CD4-positive, alpha-beta T cell treated with Interleukin-6 at 100 ng/mL for 8 hours (primary cell): ENCODE measurements around the gene HAPLN3.

Source experiments
- DNase-seq: peaks from one replicate; pipeline ENCODE4 v3.0.0-alpha.2; 2020; ENCODE audit warnings: mixed read lengths, low spot score

Gene HAPLN3

DNA sequence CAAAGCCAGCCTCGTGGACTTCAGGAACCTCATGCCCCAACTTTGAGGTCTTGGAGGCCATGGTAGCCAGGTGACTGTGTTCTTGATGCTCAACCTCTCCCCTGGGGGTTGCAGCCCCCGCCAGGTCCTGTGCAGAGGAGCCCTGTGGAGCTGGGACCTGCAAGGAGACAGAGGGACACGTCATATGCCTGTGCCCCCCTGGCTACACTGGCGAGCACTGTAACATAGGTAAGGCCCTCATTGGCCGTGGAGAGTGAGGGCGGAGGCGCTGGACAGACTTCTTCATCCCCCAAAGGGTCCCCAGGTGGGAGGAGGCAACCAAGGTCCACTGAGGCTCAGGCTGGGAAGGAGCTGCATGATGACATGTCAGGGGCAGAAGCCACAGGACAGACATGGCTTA, 35.1 kb downstream of the HAPLN3 start:
- DNase-seq: no peak

GRCh38 chr15:88859550-88859949, 35.8 kb downstream of the HAPLN3 start:
- DNase-seq: no peak

- DNase-seq: no peak
Observed at GRCh38 chr15:88858934-88859333, 36.4 kb downstream of the HAPLN3 start.

GRCh38 chr15:88852476-88852875, 42.9 kb downstream of the HAPLN3 start:
- DNase-seq: no peak

DNA sequence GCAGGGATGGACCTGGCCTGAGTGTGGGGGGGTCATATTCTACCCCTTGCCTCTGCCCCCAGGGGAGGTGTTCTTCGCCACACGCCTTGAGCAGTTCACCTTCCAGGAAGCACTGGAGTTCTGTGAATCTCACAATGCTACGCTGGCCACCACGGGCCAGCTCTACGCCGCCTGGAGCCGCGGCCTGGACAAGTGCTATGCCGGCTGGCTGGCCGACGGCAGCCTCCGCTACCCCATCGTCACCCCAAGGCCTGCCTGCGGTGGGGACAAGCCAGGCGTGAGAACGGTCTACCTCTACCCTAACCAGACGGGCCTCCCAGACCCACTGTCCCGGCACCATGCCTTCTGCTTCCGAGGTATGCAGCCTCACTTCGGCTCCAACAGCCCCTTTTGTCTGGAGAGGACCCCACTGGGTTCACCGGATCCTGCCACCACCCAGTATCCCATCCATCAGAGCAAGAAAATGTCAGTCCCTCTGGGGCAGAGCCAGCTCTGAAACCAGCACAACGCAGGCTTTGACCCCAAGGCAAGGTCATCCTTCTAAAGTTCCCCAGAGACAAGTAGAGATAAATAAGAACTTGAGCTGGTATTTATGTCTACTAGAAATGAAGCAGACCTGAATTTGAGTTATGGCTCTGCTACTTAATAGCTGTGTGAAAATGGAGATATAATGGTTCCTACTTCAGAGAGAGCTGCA, 45.8 kb downstream of the HAPLN3 start:
- DNase-seq: no peak

DNA sequence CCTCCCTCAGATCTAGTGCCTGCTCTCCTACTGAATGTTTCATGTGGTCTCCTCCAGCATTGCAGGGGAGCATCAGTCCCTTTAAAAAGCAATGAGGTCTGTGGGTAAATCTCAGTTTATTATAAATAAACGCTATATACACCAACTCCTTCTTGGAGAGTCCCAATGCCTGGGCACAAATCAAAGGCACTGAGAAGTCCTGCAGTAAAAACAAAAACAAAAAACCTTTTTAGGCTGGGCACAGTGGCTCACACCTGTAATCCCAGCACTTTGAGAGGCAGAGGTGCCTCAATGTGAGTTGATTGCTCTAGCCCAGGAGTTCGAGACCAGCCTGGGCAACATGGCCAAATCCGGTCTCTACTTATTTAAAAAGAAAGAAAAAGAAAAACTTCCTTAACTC, 47.1 kb downstream of the HAPLN3 start:
- DNase-seq: no peak

DNA sequence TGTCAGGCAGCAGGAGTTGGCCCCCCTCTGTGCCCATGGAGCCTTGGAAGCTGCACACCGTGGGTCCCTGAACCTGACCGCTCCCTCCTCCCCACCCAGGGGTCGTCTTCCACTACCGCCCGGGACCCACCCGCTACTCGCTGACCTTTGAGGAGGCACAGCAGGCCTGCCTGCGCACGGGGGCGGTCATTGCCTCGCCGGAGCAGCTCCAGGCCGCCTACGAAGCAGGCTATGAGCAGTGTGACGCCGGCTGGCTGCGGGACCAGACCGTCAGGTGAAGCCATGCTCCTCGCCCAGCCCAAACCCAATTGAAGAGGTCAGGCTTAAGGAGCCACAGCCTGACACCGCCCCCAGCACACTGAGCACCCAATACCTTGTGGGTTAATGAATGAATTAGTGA, 48.2 kb downstream of the HAPLN3 start:
- no peak for DNase-seq

GRCh38 chr15:88845616-88846015, 49.7 kb downstream of the HAPLN3 start:
- DNase-seq: no peak

GRCh38 chr15:88844749-88845386, 50.5 kb downstream of the HAPLN3 start:
- no peak for DNase-seq

- no peak for DNase-seq
Observed at GRCh38 chr15:88843334-88843733, 52.0 kb downstream of the HAPLN3 start.

DNA sequence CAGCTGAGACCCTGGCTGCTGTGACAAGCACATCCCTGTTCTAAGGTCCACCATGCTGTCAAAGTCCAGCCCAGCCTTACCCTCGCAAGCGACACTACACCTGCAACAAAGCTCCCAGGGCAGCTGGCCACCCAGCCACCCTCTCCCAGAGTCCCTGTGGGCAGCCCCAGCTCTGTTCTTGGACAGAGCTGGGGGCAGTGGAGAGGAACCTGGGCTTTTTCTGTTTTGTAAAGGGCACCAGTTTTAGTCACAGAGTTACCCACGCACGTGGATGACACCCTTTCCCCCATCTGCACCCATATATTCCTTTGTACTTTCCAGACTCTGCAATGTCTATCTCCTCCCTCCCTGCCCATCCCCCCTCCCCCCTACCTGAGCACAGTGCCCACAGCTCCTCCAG, 53.2 kb downstream of the HAPLN3 start:
- no peak for DNase-seq

DNA sequence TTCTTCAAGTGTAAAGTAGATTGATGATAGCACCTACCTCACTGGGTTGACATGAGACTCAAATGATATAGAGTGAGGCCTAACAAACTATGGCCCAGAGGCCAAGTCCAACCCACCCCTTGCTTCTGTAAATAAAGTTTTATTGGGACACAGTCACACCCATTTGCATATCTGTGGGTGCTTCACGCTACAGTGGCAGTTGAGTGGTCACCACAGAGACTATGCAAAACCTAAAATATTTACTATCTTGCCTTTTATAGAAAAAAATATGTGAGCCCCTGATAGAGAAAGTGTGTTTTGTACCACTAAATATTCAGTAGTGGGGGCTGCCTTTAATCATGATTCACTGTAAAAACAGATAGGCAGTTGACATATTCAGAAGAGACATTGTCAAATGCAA, 54.1 kb downstream of the HAPLN3 start:
- DNase-seq: no peak

DNA sequence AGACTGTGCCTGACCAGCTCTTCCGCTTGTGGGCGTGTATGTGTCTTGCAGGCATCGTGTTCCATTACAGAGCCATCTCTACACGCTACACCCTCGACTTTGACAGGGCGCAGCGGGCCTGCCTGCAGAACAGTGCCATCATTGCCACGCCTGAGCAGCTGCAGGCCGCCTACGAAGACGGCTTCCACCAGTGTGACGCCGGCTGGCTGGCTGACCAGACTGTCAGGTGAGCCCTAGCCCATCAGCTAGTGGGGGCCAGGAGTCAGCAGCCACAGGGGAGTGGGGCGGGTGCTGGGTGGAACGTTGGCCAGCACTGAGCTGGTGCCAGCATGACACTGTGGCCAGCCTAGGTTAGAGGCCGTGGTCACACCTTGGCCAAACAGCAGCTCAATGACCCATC, 55.4 kb downstream of the HAPLN3 start:
- DNase-seq: no peak

- DNase-seq: no peak
Observed at GRCh38 chr15:88839146-88839545, 56.2 kb downstream of the HAPLN3 start.

DNA sequence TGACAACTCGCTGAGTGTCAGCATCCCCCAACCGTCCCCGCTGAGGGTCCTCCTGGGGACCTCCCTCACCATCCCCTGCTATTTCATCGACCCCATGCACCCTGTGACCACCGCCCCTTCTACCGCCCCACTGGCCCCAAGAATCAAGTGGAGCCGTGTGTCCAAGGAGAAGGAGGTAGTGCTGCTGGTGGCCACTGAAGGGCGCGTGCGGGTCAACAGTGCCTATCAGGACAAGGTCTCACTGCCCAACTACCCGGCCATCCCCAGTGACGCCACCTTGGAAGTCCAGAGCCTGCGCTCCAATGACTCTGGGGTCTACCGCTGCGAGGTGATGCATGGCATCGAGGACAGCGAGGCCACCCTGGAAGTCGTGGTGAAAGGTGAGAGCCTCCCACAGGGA, 56.7 kb downstream of the HAPLN3 start:
- DNase-seq: no peak

DNA sequence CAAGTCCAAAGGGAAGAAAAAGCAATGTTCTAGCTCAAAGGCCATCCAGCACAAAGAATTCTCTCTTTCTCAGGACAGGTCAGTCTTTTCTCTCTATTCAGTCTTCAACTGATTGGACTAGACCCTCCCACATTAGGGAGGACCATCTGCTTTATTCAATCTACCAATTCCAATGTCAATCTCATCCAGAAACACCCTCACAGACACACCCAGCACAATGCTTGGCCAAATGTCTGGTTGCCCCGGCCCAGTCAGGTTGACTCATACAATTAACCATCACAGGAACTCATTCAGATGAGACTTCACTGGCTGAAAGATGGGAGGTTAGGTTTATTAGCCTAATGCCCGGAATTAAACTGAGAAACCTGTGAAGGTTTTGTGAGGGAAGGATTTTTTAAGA, 59.7 kb downstream of the HAPLN3 start:
- no peak for DNase-seq

DNA sequence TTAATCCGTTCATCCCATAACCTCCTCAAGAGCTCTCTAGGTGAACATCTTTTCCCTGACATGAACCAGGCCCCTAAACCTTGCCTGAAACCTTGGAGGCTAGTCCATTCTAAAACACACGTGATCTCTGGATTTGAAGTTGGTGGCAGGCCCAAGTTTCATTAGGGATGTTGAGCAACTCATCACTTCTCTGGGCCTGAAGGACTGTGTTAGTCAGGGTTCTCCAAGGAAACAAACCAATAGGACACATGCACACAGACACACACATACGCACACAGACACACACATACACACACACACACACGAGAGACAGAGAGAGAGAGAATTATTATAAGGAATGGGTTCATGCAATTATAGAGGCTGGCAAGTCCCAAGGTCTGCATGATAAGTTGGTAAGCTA, 60.2 kb downstream of the HAPLN3 start:
- DNase-seq: no peak

GRCh38 chr15:88834211-88834812, 61.0 kb downstream of the HAPLN3 start:
- DNase-seq: no peak

DNA sequence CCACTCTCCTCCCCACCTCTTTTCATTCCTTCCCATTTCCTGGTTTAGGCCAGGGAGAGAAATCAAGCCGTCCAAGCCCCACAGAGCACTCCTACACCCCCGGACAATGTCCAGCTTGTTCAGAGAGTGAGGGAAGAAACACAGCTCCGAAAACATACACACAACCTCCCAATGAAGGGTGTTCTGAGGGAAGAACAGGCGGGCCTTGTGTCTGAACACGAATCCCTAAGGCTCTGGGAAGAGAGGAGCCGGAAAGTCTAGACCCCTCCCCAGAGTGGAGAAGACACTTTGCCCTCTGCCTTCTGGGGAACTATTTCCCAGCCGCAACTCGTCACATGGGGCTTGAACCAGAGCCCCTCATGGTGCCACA, 61.6 kb downstream of the HAPLN3 start:
- no peak for DNase-seq

DNA sequence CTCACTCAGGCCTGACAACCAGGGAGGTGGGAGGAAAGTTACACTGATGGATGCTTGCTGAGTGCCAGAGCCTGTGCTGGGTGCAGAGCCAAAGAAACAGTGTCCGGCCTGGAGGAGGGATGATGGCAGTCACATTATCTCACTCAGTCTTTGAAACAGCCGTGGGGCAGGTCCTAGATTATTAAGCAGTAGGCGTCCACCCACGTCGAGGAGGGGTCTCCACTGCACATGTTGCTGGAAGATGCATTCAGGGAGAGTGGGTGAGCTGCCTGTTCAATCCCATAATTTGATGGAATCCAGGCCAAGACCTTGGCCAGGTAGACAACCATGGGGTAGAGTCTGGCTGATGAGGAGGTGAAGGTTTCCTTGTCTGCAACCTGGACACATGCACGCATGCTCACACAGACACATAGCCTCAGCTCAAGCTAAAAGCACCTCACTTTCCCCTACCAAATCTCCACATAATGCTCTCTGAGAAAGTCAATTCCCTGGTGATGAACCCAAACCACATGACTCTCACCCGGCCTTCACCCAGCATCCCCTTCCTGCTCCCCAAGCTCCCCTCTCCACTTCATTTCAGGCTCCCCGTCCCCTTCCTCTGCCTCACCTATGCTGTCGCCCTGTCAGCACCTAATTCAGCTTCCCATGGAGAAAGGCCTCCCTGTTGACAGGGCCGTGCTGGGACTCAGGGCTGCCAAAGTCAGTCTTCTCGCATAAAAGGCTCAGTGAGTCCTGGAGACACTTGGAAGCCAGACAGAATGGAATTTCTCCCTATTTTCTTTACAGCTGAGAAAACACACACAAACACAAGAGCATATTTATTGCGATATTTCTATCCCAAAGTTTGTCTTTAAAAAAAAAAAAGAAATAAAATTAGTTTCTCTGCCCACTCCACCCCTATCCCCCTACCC, 62.3 kb downstream of the HAPLN3 start:
- DNase-seq: no peak

DNA sequence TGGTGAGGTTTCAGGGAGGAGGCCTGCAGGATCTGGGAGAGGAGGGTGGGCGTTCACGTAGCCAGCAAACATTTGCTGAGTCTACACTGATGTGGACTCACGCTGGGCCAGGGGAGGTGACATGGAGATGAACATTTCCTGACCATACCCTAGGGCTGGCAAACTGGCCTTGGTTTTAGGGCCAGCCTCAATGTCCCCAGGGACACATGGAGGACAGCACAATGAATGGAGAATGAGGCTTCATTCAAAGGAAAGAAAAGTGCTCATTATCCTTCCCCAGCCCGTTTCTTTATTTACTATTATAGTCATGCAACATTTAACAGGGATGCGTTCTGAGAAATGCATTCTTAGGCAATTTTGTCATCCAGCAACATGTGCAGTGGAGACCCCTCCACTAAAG, 65.3 kb downstream of the HAPLN3 start:
- DNase-seq: no peak

- no peak for DNase-seq
Observed at GRCh38 chr15:88828791-88829190, 66.6 kb downstream of the HAPLN3 start.
